ENCODE measurements around the gene PLCL1.

DNA sequence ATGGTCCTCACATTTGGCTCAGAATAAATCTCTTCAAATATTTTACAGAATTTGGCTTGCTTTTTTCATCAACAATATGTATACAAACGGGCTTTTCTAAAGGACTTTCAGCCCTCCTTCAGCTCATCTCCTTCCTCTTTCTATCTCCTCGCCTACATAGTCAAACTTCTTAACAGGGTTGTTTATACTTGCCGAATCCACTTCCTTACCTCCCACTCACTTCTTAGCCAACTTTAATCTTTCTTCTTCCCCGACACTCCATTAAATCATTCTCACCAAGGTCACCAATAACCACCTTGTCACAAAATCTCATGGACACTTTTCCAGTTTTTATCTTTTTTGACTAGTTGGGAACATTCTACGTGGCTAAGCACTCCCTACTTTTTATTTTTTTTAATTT lies 325.2 kb downstream of the PLCL1 start:
- TF ChIP-seq CTCF (IDR thresholded peaks at IDR 0.05) (no peak), POLR2AphosphoS5 (IDR thresholded peaks at IDR 0.05) (no peak), POLR2A (IDR thresholded peaks at IDR 0.05) (no peak)

Measured in breast epithelium (tissue), 3 donors.